DMS53 treated with DMSO at 0.1 percent for 48 hours (cell line): ENCODE data around the gene CA9.

Experiments
- DNase-seq: peaks from one replicate; lab custom pipeline; 2025; ENCODE audit not compliant: unreplicated experiment; lab: John Stamatoyannopoulos, UW

CA9 gene

DNA sequence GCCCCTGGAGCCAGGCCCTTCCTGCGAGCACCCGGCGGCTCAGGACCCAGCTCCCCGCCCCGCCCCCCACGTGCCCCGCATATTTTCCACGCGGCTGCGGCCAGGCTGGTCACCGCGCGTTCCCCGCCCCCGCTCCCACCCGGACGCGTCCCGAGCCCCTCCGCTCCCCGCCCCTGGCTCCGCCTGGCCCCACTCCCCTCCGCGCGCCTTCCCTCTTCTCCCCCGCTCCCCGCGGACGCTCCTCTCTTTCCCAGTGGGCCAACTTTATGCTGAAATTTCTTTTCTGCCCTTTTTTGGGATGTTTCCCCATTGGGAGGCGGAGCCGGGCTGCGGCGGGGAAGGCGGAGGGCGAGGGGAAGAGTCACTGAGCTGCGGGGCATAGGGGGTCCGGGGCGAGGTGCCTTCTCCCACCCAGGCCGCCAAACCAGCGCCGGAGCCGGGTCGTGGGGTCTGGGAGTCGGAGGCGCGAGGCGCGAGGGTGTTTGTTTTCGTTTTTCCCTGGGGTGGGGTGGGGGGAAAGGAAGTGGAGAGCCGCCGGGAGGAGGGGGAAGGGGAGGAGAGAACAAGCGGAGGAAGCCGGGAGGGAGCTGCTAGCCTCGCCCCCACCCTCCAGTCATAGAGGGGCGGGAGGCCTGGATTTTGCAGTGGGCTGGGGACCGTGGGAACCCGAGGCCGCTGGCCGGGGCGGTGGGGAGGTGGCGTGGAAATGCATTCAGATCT, 17.0 kb downstream of the CA9 start:
- no peak for DNase-seq

DNA sequence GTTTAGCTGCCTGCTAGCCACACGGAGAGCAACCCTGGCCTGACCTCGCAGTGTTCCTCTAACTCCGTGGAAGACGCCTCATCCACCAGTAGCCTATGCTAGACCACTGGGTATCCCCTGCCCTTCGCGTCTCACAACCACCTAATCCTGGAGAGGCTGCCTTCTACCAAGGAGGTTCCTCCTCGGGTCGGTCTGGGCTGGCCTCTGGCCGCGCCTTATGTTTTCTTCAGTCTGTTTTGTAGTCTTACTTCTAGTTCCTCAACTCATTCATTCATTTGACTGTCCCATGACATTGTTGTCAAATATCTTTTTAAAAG, 17.6 kb downstream of the CA9 start:
- DNase-seq, result no peak

DNA sequence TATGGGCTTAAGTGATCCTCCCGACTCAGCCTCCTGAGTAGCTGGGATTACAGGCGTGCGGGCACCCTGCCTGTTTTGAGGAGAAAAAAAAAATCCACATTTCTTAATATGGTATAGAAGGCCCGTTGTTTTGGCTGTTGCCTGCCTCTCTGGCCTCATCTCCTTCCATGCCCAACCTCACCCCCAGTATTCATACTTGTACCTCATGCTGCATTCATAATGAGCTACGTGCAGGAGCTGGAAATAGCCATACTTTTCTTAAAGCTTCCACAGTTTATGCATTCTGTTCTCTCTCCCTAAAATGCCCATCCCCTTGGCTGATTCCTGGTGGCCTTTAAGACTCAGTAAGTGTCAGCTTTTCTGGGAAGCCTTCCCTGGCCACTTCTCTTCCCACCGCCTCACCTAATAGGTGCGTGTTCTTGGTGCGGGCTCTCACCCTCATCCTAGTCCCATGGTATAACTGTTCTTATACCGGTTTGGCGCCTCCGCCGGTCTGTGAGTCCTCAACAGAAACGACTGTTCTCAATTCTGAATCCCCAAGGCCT, 18.1 kb downstream of the CA9 start:
- DNase-seq, result no peak

DNA sequence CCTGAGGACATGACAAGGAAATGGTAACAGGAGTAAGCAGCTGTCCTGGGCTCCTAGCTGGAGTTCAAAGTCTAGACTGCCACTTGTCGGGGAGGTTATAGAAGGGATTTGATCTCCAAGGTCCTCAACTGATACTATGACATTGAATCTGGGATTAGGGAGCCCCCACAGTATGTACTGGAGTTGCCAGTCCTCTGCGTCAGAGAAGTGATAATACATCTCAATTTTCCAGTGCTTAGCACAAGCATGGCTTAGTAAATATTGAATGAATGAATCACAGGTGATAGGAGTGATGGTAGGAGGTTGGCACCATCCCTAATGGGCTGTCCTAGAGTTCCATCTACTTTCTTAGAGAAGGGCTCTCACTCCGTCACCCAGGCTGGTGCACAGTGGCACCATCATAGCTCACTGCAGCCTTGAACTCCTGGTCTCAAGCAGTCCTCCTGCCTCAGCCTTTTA, 22.2 kb downstream of the CA9 start:
- DNase-seq, result peak; percentile 87

DNA sequence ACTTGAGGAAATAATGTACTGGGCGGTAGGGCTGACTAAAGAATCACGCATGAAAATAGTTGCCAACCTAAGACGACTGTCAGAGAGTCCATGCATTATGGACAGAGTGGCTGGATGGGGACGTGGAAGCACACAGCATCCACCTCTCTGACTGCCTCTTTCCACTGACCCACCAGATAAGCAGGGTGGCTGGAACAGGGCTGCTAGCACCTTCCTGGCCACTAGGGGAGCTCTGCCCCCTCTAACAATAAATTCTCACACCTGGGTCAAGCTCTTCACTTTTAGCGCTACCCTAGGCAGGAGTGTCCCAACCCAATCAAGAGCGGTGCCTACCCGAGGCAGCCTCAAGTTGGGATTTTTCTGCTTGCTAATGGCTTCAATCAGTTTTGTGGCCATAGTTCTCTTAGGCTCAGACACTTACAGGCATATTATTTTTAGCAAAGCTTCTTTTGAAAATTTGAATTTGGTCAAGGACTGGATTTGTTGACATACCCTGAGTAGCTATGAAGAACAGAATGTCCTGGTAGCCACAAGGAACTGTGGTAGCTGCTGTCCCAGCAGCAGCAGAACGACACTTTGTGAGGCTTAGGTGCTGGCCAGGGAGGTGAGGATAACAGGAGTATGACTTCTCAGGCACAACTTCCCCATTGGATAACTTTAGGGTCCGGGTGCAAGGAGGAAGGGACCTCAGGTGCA, 22.9 kb downstream of the CA9 start:
- DNase-seq, result peak; percentile 26

DNA sequence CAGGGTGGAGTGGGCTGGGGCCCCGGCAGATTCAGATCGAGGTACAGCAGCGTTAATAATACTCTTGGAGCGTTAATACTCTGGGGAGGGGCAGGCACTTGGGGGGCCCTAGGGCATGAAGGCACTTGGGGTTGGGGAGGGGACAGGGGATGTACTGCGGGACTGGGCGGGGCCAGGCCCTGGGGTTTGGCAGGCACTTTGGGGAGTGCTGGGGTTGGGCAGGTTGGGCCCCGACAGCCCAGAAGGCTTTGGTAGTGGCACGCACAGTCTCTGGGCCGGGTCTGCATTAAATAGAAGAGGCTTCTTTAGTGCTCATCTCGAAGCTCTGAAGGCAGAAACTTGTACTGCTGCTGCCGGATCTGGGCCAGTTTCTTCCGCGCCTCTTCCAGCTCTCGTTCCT, 23.8 kb downstream of the CA9 start:
- DNase-seq, result no peak

DNA sequence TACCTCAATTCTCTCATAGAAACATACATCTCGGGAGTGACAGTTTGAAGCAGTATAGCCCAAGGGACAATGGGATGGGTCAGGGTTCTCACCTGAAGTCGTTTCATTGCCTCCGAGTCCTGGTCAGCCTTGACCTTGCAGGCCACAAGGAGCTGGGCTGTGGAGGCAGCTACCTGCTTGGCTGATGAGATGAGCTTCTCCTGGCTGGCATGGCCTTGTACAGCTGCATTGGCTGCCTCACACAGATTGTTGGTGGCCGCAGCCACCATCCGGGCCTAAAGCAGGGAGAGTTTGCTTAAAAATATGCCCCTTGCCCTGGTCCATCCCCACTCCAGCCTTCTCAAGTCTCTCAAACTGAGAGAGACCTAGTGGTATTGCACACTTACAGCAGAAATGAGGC, 24.5 kb downstream of the CA9 start:
- DNase-seq, result no peak

DNA sequence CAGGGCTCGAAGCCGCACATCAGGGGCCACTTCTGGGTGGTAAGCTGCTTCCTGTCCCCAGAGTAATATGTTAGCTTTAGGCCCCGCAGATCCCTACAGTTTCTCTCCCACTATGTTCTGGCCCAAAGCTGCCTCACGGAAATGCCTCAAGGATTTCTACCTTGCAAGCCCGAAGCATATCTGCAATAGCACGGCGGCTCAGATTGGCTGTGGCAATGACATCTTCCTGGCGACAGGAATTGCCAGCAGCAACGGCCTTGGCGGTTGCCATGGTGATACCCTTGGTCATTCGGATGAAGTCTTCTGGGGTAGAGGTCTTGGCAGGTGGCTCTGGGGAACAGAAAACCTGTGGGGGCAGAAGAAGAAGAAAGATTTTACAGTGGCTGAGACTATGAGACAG, 26.3 kb downstream of the CA9 start:
- no peak for DNase-seq

DNA sequence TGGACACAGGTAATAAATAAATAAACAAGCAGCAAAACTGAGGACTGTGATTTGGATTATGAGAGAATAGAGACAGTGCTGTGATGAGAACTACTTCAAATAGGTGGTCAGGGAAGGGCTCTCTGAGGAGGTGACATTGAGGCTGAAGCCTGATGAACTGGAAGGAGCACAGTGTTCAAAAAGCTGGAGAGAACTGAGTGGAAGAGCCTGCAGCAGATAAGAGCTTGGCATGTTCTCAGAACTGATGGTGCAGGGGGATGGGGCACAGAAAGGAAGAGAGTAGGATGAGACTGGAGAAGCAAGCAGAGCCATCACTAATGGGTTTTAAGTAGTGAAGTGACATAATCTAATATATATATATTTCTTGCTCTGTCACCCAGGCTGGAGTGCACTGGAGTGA, 27.2 kb downstream of the CA9 start:
- DNase-seq, result no peak

DNA sequence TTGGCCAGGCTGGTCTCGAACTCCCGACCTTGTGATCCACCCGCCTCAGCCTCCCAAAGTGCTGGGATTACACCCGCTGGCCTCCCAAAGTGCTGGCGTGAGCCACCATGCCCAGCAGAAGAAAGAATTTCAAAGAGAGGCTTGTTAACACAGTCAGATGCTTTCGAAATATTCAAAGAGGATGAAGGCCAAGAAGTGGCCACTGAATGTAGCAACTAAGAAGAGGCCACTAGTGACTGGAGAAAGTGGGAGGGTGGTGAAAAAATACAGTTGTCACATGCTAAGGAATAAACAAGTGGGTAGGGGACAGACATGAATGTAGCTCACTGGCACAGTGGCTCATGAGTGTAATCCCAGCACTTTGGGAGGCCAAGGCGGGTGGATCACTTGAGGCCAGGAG, 29.0 kb downstream of the CA9 start:
- DNase-seq, result no peak

DNA sequence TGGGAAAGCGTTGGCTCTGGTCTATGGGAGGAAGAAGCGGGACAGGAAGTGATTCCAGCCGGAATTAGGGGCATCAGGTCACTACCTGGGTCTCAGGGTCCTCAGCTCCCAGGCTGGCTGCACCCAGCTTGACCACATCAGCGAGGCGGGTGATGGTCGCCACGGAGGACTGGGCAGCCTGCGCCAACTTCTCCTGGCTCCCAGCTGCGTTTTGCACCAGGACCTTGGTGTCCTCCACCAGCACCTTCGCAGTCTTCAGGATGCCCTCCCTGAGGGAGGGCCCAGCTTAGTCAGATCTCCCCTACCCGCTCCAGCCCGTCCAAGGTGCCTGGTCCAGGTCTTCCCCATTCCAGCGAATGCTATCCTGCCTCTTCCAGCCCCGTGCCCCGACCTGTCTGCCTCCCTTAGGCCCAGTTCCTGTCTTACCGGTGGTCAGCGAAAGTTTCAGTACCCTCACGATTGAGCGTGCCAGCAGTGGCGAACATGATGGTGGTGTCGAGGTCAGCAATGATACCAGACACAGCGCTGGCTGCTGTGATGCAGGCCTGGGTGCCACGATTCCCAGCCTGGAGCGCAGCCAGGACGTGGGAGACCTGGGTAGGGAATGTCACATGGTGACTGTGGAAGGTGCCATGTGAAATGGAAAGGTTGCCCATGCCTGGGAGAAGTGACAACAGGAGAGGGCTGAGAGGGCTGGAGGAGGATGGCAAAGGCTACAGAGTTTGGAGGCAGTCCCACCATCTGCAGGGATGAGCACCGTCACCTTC, 30.4 kb downstream of the CA9 start:
- DNase-seq, result no peak

DNA sequence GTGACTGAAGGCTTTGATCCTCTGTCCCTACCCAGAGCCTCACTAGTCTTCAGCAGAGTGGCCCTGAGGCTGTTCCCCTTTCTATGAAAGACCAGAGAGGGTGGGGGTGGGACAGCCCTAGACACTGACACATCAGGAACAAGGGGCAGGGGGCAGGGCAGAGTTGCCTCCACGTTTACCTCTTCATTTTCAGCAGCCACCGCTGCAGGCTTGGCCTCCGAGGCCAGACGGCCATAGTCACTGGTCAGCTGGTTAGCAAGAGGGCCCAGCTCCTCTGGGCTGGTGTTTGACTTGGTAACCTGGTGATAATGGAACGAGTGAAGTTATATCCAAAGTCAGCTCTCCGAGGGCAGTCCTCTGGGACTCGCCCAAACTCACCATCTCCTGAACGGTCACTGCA, 31.6 kb downstream of the CA9 start:
- no peak for DNase-seq

DNA sequence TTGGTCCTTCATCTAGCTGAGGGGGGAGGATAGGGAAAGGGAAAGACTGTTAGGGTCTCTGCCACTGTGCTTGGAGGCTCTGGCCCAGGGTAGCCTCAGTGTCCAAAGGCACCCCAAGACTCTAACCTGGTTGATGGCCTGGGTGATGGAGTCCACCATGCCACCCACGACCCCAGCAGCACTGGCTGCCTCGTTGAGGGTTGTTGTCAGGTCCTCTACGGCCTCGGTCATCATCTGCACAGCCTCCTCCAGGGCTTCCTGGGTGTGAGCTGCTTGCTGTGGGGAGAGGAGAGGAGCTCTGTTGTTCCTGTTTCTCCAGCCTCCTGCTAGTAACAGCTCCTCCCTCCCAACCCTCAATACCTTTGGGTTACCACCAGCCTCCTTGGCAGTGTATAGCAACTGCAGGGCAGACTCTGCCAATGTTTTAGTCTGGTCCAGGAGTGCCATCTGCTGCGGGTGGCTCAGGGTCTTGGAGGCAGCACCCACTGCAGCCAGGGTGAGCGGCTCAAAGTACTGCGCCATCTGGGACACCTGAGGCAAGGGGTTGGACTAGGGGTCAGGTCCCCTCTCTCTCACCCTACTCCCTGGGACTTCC, 32.2 kb downstream of the CA9 start:
- DNase-seq, result no peak

DNA sequence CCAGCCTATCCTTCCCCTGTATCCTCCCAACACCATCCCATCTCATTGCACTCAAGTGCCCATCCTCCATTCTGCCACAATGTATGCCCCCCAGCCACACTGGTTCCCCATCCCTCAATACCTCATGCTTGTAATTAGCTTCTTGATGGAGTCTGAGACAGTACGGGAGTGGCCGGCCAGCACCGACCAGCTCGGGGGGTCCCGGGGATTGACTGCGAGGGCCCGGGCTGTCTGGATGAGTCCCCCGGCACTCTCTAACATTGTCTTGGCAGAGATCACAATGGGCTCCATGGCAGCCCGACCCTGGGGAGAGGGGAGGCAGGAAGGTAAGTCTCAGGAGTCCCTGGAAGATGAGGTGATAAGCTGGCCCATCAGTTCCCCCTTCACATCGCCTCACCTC, 33.2 kb downstream of the CA9 start:
- DNase-seq, result no peak

DNA sequence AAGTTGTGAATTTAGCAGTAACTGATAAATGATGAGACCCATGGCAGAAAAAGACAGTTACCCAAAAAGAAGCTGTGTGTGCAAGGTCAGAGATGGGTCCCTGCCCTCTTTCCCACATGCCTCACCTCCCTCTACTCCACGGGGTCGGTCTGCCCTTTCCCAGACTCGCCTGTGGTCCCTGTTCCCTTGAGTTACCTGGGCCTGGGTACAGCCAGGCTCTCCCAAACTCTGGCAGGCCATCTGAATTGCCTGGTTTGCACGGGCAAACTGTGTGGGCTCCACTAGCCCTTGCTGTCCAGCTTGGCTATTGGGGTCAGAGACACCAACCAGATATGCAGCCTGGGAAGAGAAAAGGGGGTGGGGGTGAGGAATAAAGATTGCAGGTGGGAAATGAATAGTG, 34.4 kb downstream of the CA9 start:
- no peak for DNase-seq

DNA sequence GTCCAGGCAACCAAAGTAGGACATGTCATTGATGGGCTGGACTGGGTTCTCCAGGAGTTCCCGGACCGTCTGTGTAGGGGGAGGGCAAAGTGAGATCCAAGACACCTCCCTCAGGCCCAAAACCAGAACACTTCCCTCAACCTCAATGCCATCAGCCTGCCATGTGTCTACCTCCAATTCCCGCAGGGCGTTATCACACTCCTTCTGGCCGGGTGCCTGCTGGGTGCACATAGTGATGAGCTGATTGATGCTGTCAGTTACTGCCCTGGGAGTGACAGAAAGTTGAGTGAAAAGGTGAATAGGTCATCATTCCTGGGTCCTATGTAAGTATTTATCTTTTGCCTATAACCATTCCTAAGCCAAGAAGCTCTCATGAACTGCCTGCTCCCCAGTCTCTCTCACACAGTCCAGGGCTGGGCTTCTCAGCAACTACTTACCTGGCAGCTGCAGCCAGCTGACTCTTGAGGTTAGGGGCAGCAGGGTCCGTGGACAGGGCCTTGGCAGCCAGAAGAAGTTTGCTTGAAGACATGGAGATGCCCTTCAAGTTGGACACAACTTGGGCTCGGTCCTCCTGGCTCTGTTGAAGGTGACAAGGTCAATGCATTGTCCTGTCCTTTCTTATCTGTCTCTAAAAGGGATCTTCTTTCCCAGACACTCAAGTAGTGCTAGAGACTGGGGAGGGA, 37.2 kb downstream of the CA9 start:
- no peak for DNase-seq

DNA sequence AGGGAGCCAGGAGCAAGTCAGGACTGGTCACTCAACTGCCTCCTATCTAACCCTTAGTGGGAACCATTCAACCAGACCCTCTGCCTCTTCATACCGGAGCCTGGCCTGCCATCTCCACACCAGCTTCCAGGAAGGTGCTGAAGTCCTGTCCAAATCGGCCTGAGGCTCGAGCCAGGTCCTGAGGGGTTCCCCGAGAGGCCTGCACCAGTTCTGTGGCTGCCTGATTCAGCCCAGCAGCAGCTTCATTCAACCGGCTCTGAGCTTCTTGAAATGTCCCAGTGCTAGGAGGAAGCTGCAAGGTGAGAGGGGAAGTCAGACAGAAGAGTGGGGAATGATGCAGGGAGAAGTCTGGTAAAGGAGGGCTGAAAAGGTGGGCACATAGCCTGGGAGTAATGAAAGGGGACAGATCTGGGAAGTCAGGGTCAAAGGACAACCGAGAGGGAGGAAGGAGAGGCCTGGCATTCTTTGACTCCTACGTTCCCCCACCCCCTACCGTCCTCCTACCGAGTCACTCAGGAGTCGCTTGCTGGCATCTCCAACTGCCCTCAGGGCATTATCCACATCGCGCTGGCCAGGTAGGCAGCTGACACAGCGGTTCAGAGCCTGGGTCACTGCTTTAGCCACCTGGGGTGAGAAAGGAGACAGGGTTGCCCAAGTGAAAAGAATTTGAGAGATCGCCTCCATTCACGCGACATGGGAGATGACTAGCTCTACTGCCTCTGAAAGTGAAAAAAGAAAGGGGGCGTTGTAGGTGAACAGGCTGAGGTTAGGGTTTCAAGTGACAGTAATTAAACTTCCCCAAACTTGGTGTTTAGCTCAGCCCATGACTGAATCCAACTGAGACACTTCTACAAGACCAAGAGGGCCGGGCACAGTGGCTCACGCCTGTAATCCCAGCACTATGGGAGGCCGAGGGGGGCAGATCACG, 38.0 kb downstream of the CA9 start:
- DNase-seq, result no peak

DNA sequence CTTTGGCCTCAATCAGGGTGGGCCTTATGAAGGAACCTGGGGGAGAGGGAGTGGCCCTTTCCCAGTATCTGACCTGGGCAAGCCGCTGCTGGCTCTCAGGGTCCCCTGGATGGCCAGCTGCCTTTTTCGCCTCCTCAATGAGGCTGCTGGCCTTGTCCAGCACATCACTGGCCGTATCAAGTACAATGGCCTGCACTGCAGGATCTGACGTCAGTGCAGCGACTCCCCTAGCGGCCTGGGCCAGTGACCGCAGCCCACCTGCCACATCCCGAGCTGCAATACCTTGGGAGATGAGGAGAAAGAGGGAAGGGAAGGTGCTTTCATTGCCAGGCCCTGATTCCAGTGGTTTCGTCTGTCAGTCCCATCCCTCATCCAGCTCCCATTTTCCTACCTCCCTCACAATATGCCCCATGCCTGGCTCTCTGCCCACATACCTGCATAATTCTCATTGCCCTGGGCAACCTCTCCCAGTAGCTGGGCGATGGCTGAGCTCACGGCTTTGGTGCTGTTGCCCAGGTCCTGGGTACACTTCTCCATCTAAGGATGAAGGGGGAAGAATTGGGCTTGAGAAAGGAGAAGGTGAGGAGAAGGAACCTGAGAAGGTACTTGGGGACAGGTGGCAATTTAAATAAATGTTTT, 39.2 kb downstream of the CA9 start:
- DNase-seq, result no peak

DNA sequence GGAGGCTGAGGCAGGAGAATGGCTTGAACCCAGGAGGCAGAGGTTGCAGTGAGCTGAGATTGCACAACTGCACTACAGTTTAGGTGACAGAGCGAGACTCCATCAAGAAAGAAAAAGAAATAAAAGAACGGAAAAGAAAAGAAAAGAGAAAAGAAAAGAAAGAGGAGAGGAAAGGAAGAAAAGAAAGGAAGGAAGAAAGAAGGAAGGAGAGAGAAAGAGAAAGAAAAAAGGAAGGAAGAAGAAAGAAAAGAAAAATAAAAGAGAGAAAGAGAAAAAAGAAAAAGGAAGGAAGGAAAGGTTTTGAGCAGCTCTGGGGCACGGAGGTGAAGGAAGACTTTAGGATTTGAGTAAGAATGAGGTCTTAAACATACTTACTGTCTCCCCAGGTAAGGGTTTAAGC, 39.9 kb downstream of the CA9 start:
- no peak for DNase-seq
